ENCODE results near the gene MPP7.

Gene MPP7

GRCh38 chr10:28278842-28279241, 24.0 kb downstream of the MPP7 start:
- TF ChIP-seq GABPA (IDR thresholded peaks at IDR 0.05; ENCODE audit: low read depth) (no peak), POLR2AphosphoS5 (IDR thresholded peaks at IDR 0.05; ENCODE audit: low read depth) (no peak), SPI1 (IDR thresholded peaks at IDR 0.05; ENCODE audit: borderline replicate concordance, low read depth) (no peak)
- TF ChIP-seq, protein P1, sequence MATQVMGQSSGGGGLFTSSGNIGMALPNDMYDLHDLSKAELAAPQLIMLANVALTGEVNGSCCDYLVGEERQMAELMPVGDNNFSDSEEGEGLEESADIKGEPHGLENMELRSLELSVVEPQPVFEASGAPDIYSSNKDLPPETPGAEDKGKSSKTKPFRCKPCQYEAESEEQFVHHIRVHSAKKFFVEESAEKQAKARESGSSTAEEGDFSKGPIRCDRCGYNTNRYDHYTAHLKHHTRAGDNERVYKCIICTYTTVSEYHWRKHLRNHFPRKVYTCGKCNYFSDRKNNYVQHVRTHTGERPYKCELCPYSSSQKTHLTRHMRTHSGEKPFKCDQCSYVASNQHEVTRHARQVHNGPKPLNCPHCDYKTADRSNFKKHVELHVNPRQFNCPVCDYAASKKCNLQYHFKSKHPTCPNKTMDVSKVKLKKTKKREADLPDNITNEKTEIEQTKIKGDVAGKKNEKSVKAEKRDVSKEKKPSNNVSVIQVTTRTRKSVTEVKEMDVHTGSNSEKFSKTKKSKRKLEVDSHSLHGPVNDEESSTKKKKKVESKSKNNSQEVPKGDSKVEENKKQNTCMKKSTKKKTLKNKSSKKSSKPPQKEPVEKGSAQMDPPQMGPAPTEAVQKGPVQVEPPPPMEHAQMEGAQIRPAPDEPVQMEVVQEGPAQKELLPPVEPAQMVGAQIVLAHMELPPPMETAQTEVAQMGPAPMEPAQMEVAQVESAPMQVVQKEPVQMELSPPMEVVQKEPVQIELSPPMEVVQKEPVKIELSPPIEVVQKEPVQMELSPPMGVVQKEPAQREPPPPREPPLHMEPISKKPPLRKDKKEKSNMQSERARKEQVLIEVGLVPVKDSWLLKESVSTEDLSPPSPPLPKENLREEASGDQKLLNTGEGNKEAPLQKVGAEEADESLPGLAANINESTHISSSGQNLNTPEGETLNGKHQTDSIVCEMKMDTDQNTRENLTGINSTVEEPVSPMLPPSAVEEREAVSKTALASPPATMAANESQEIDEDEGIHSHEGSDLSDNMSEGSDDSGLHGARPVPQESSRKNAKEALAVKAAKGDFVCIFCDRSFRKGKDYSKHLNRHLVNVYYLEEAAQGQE (IDR thresholded peaks at IDR 0.05; ENCODE audit: insufficient replicate concordance, low read depth): no peak
- TF ChIP-seq, protein P2, sequence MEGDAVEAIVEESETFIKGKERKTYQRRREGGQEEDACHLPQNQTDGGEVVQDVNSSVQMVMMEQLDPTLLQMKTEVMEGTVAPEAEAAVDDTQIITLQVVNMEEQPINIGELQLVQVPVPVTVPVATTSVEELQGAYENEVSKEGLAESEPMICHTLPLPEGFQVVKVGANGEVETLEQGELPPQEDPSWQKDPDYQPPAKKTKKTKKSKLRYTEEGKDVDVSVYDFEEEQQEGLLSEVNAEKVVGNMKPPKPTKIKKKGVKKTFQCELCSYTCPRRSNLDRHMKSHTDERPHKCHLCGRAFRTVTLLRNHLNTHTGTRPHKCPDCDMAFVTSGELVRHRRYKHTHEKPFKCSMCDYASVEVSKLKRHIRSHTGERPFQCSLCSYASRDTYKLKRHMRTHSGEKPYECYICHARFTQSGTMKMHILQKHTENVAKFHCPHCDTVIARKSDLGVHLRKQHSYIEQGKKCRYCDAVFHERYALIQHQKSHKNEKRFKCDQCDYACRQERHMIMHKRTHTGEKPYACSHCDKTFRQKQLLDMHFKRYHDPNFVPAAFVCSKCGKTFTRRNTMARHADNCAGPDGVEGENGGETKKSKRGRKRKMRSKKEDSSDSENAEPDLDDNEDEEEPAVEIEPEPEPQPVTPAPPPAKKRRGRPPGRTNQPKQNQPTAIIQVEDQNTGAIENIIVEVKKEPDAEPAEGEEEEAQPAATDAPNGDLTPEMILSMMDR (IDR thresholded peaks at IDR 0.05; ENCODE audit: insufficient read depth, low read length): no peak
- no peak overlapping the region for H3K4me3 ChIP-seq (replicated peaks; ENCODE audit: insufficient read depth, low read length)
- no peak overlapping the region for H3K27ac ChIP-seq (replicated peaks)
- DNase-seq (ENCODE audit: low read depth in 1 of 2, low spot score in 1 of 2): no peak
- no peaks in the 10 kb centered on the region for H3K27me3 ChIP-seq (ENCODE audit: insufficient read depth, poor library complexity, severe bottlenecking)

- no peak overlapping the region for H3K4me3 ChIP-seq (replicated peaks; ENCODE audit: insufficient read depth, low read length)
- no peaks in the 10 kb centered on the region for H3K27me3 ChIP-seq (ENCODE audit: insufficient read depth, poor library complexity, severe bottlenecking)
- TF ChIP-seq, protein P1 (IDR thresholded peaks at IDR 0.05; ENCODE audit: insufficient replicate concordance, low read depth): no peak
- no peak for TF ChIP-seq POLR2AphosphoS5 (IDR thresholded peaks at IDR 0.05; ENCODE audit: low read depth)
- no peak for TF ChIP-seq GABPA (IDR thresholded peaks at IDR 0.05; ENCODE audit: low read depth)
- TF ChIP-seq, protein P2 (IDR thresholded peaks at IDR 0.05; ENCODE audit: insufficient read depth, low read length): no peak
- TF ChIP-seq SPI1 (IDR thresholded peaks at IDR 0.05; ENCODE audit: borderline replicate concordance, low read depth): no peak
- no peak for DNase-seq (ENCODE audit: low read depth in 1 of 2, low spot score in 1 of 2)
- H3K27ac ChIP-seq (replicated peaks): no peak overlapping the region
These were observed 26.5 kb downstream of the MPP7 start for GRCh38 chr10:28276384-28276783.

- Histone ChIP-seq H3K27me3 (ENCODE audit: insufficient read depth, poor library complexity, severe bottlenecking) (no peaks in the 10 kb centered on the region), H3K27ac (replicated peaks) (no peak overlapping the region), H3K4me3 (replicated peaks; ENCODE audit: insufficient read depth, low read length) (no peak overlapping the region)
- no peak for TF ChIP-seq SPI1 (IDR thresholded peaks at IDR 0.05; ENCODE audit: borderline replicate concordance, low read depth)
- TF ChIP-seq POLR2AphosphoS5 (IDR thresholded peaks at IDR 0.05; ENCODE audit: low read depth): no peak
- TF ChIP-seq GABPA (IDR thresholded peaks at IDR 0.05; ENCODE audit: low read depth): no peak
- TF ChIP-seq, protein P1 (IDR thresholded peaks at IDR 0.05; ENCODE audit: insufficient replicate concordance, low read depth): no peak
- TF ChIP-seq, protein P2 (IDR thresholded peaks at IDR 0.05; ENCODE audit: insufficient read depth, low read length): no peak
- DNase-seq (ENCODE audit: low read depth in 1 of 2, low spot score in 1 of 2): no peak
These were observed 28.4 kb downstream of the MPP7 start for GRCh38 chr10:28274475-28274874.

All from HL-60 (cell line).